HG02840 (cell line): ENCODE measurements around the gene CD79B.

Source experiments
- ATAC-seq: cut with Tn5 transposase; IDR thresholded peaks from one replicate; pipeline ENCODE4 v1.9.1; 2021; ENCODE audit warnings: mild to moderate bottlenecking, moderate library complexity, moderate number of reproducible peaks; ENCODE audit not compliant: unreplicated experiment, low FRiP score

CD79B gene

GRCh38 chr17:63954402-63955063, 22.4 kb upstream of the CD79B start:
- ATAC-seq = no peak

GRCh38 chr17:63950940-63951907, 19.1 kb upstream of the CD79B start:
- no peak for ATAC-seq

DNA sequence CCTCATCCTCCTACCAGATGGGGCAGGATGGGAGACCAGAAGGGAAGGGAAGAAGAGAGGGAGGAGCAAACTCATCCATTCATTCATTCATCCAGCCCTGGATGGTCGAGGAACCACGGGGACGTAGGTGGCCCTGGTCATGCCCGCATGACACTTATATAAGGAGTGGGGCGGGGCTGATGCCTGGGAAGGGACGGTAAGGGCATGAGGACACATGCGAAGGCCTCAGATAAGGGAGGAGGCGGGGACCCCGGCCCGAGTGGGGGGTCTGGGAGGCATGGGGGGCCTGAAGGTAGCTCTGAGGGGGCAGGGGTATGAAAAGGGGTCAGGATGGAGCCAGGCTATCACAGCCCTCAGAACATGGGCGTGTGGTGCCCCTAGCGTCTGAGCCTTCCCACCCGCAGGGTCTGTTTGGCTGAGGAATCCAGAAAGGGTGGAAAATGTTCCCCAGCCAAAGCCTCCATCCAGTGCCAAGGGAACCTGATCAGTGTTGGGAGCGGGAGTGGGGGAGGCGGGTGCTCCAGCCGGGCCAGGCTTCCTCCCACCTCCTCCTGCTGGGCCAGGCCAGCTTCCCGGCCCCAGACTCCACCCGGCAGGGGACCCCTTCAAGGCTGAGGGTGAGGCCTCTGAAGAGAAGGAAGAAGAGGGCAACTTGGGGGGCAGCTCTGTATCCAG, 17.6 kb upstream of the CD79B start:
- no peak for ATAC-seq

DNA sequence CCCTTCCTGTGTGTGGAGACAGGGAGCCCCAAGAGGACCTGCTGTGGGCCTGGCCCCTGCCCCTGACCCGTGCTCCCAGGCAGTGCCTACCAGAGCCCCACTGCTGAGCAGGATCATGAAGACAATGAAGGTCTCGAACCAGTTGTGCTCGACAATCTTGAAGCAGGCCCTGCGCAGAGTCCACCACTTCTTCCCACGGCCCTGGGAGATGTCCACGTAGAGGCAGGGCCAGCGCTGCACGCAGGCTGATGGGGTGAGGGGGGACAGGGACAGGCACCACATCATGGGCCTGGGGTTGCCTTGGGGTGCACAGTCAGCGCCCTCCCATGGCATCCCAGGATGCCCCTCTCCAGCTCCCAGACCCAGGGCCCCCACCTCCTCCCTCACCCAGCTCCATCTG, 16.4 kb upstream of the CD79B start:
- no peak for ATAC-seq

DNA sequence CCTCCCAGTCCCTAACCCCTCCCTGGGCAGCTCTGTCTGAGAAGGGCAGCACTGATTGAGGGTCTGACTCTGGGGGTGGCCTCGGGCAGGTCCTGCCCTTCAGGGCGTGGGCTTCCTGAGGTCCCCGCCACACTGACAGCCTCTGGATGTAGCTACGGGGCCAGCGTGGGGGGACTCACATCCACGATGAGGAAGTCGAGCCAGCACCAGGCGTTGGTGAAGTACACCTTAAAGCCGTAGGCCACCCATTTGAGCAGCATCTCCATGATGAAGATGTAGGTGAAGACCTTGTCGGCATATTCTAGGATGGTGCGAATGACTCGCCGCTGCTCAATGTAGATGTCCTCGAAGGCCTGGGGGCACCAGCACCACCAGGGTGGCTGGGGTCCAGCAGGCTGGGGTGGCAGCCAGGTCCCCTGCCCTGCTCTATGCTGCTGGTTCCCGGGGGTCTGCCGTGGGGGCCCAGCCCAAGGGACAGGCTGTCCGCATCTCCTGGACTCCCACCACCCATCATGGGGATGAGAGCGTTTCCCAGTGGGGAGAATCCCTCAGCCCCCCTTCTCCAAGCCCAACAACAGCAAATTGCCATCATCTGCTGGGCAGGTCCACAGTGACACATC, 15.7 kb upstream of the CD79B start:
- ATAC-seq = no peak

GRCh38 chr17:63946440-63947363, 14.6 kb upstream of the CD79B start:
- peak; percentile 60 for ATAC-seq

- ATAC-seq = no peak
Measured at GRCh38 chr17:63945784-63946439, 13.8 kb upstream of the CD79B start.

GRCh38 chr17:63944736-63945499, 12.8 kb upstream of the CD79B start:
- no peak for ATAC-seq

DNA sequence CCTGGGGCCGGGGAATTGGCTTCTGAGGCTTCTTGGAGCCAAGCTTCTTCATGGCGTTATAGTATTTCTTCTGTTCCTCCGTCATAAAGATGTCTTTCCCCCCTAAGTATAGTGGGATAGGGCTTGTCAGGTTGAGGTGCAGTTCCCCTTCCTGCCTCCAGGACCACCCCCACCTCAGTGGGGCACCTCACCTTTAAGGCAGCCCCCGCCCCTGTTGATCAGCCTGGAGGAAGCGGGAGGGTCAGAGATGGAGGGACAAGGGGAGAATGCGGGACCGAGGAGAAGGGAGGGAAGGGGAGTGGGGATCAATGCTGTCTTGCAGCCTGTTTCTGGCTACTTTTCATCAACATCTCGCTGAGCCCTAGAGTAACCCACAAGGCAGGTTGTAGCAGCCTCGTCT, 11.6 kb upstream of the CD79B start:
- ATAC-seq = no peak

- ATAC-seq = no peak
Measured at GRCh38 chr17:63942309-63942985, 10.3 kb upstream of the CD79B start.

DNA sequence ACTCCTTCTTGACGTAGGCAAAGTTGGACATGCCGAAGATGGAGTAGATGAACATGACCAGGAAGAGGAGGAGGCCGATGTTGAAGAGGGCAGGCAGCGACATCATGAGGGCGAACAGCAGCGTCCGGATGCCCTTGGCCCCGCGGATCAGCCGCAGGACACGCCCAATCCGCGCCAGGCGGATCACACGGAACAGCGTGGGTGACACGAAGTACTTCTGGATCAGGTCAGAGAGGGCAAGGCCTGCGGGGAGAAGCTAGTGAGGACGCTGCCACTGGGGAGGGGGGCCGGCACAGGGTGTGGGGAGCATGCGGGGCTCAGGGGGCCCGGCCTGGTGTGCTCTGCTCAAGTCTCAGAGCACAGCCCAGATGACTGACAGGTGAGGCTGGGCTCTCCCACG, 9.6 kb upstream of the CD79B start:
- ATAC-seq = no peak

- no peak for ATAC-seq
Measured at GRCh38 chr17:63941162-63941561, 9.0 kb upstream of the CD79B start.

GRCh38 chr17:63940584-63940983, 8.5 kb upstream of the CD79B start:
- ATAC-seq = no peak

GRCh38 chr17:63939884-63940283, 7.8 kb upstream of the CD79B start:
- ATAC-seq = no peak

- ATAC-seq = no peak
Measured at GRCh38 chr17:63939401-63939800, 7.3 kb upstream of the CD79B start.

DNA sequence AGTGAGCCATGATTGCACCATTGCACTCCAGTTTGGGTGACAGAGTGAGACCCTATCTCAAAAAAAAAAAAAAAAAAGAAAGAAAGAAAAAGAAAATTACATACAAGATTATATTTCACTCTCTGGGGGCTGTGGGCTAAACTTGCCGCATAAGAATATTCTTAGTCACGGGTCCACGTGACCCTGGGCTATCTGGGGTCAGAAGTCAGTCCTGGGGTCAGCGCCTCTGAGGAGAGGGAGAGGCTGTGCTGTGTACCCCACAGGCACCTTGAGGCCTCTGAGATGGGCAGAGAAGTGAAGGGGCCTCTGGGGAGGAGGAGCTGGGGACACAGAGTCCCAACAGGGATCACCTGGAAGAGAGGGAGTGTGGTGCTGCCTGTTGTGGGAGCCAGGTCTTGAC, 5.8 kb upstream of the CD79B start:
- ATAC-seq = no peak

- ATAC-seq = no peak
Measured at GRCh38 chr17:63937319-63937718, 5.2 kb upstream of the CD79B start.
